ENCODE data around the gene ZMYM4.

- TF ChIP-seq CTCF (IDR thresholded peaks at IDR 0.05; ENCODE audit: poor library complexity, severe bottlenecking) (no peak), REST (IDR thresholded peaks at IDR 0.05; ENCODE audit: borderline replicate concordance) (no peak), MXI1 (conservative IDR thresholded peaks at IDR 0.05; ENCODE audit: poor library complexity, severe bottlenecking) (no peak), POLR2AphosphoS5 (IDR thresholded peaks at IDR 0.05) (no peak), EZH2 (IDR thresholded peaks at IDR 0.05; ENCODE audit: borderline replicate concordance, insufficient read depth, low read length, poor library complexity, severe bottlenecking) (no peak), TAF1 (IDR thresholded peaks at IDR 0.05; ENCODE audit: low read depth) (no peak), RAD21 (conservative IDR thresholded peaks at IDR 0.05) (no peak), EP300 (conservative IDR thresholded peaks at IDR 0.05; ENCODE audit: poor library complexity, severe bottlenecking) (no peak), SMC3 (conservative IDR thresholded peaks at IDR 0.05; ENCODE audit: poor library complexity) (no peak)
These were observed 19.5 kb downstream of the ZMYM4 start for GRCh38 chr1:35287807-35288640.

All from neural cell (in vitro differentiated cells).